ENCODE data around the gene MYO3B.

- no peak for TF ChIP-seq CTCF (IDR thresholded peaks at IDR 0.05)
- TF ChIP-seq POLR2A (IDR thresholded peaks at IDR 0.05) = no peak
These were observed 474.9 kb downstream of the MYO3B start for GRCh38 chr2:170652637-170653417.
